PFSK-1 (cell line): ENCODE measurements around the gene BRCC3.

Experiments
- FOXP2 ChIP-seq: optimal IDR thresholded peaks from 2 replicates; pipeline ENCODE3; 2011; ENCODE audit warnings: borderline replicate concordance, control low read depth, inconsistent platforms; ENCODE audit not compliant: insufficient read depth; ENCODE audit errors: extremely low read length, extremely low read depth
- POLR2AphosphoS5 ChIP-seq: IDR thresholded peaks from 2 replicates; pipeline ENCODE4 v1.6.1; 2012; ENCODE audit warnings: low read depth, mild to moderate bottlenecking, control low read depth, low read length, moderate library complexity
- REST ChIP-seq, 2 experiments: IDR thresholded peaks; 2 replicates each; pipeline versions ENCODE4 v1.6.1 to v1.8.0; 2011 to 2012; ENCODE audit warnings: low read depth in 2 of 2, low read length in 2 of 2, control low read depth in 1 of 2, inconsistent platforms in 1 of 2, mild to moderate bottlenecking in 1 of 2, moderate library complexity in 1 of 2; ENCODE audit not compliant: insufficient read depth in 1 of 2
- SIN3A ChIP-seq: IDR thresholded peaks from 2 replicates; pipeline ENCODE4 v1.6.1; 2012; ENCODE audit warnings: mild to moderate bottlenecking, low read length, moderate library complexity, borderline replicate concordance; ENCODE audit not compliant: insufficient read depth
- TAF1 ChIP-seq: IDR thresholded peaks from 2 replicates; pipeline ENCODE4 v1.6.1; 2012; ENCODE audit warnings: low read length, control low read depth, borderline replicate concordance; ENCODE audit not compliant: insufficient read depth

The BRCC3 gene

GRCh38 chrX:155070663-155070974 lies 689 bp upstream of the BRCC3 start:
- no peak for TF ChIP-seq FOXP2
- TF ChIP-seq POLR2AphosphoS5: no peak
- TF ChIP-seq TAF1: no peak
- TF ChIP-seq REST (IDR thresholded peaks at IDR 0.05; ENCODE audit: insufficient read depth in 1 of 2, low read depth in 2 of 2, low read length in 2 of 2): no peak
- no peak for TF ChIP-seq SIN3A

DNA sequence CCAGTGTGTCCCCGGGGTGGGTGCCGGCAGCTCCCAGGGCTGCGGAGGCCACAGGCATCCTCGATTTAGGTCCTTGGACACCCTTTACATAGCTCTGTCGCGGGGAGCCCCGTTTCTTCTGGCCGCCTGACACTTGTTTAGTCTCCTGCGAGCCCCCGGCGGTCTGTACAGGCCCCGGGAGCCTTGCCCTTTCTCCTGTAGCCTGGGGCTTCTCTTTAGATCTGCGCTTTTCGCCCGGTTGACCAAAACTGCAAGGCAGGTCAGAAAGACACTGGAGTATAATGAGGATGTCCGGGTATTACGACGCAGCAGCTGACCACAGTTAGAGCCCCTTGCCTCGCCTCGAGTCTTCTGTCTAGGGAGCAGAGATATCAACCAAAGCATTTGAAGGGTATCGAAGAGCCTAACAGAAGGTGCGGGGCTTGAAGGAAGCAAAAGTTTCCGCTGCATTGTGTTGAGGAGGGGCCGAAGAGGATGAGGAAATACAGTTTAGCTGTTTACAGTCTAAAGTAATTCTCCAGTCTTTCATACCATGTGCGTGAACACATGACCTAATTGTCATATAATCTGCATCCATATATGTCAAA lies 479 bp downstream of the BRCC3 start:
- no peak for TF ChIP-seq POLR2AphosphoS5
- TF ChIP-seq FOXP2: no peak
- no peak for TF ChIP-seq REST (IDR thresholded peaks at IDR 0.05; ENCODE audit: insufficient read depth in 1 of 2, low read depth in 2 of 2, low read length in 2 of 2)
- TF ChIP-seq SIN3A: no peak
- no peak for TF ChIP-seq TAF1

- TF ChIP-seq POLR2AphosphoS5 (no peak), FOXP2 (no peak), TAF1 (no peak), REST (IDR thresholded peaks at IDR 0.05; ENCODE audit: insufficient read depth in 1 of 2, low read depth in 2 of 2, low read length in 2 of 2) (no peak), SIN3A (no peak)
These were observed 15.0 kb downstream of the BRCC3 start for GRCh38 chrX:155086202-155086840.

DNA sequence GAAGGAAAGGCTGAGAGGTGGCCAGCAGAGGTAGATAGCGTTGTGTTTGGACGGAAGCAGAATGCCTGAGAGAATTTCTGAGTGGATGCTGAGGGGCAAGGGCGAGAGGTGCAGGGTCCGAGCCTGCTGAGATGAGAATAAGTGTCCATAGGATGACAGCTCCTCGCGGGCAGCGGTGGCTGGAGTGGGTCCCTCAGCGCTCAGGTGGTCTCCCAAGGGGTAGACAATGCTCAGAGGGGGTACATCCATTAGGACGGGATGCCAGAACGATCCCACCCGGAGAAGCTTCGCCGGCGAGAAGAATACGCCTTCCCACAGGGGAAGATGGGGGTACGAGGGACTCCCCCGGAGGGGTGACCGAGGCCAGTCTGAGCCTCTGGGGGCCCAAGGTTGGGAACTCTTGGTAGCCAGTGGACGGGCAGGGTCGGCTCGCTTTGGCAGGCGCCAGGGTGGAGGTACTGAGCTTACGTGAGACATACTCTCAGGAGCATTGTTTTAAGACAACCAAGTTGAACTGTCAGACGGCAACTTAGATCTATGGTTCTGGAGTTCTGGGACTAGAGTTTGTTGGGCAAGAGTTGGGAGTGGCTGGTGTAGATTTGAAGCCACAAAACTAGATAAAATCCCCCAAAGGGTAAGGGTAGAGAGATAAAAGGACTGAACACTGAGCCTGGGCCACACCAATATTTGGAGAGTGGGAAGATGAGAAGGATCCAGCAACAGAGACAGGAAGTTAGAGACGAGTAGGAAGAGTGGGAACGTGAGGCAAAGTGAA lies 15.8 kb downstream of the BRCC3 start:
- TF ChIP-seq FOXP2: no peak
- no peak for TF ChIP-seq SIN3A
- TF ChIP-seq TAF1: no peak
- no peak for TF ChIP-seq REST (IDR thresholded peaks at IDR 0.05; ENCODE audit: insufficient read depth in 1 of 2, low read depth in 2 of 2, low read length in 2 of 2)
- no peak for TF ChIP-seq POLR2AphosphoS5
